Stimulated activated CD4-positive, alpha-beta T cell treated with anti-CD3 and anti-CD28 coated beads, Interleukin-4, amount 100 ng/mL, for 4 hours (primary cell): ENCODE data around the gene ABCG4.

Experiments used
- DNase-seq, 2 experiments: peaks; one replicate each; pipeline ENCODE4 v3.0.0-alpha.2; 2020

ABCG4 gene

GRCh38 chr11:119209186-119209585 lies 60.3 kb downstream of the ABCG4 start:
- DNase-seq = no peak

GRCh38 chr11:119210050-119210449 lies 61.2 kb downstream of the ABCG4 start:
- DNase-seq = no peak
